Measurements from ENCODE around the gene ANKRD28. TPM values are rescaled to one million over a fixed set of nuclear protein-coding genes. Genes with fewer than 3 reads are reported as not detected.

The ANKRD28 gene
- total RNA-seq, 1 experiment from 2014 or later, result 53.0 TPM

GRCh38 chr3:15787941-15788340 is 9.8 kb downstream of the ANKRD28 start:
- Histone ChIP-seq H4K20me1 (ENCODE audit: low read length) (no peaks in the 10 kb centered on the region), H3K4me2 (ENCODE audit: low read length) (no peak overlapping the region), H3K9me2 (replicated peaks; ENCODE audit: low read length) (no peaks in the 10 kb centered on the region), H3K4me1 (ENCODE audit: insufficient read depth, low read length) (peaks cover 8% of the 10 kb centered on the region), H3K27ac (ENCODE audit: low read length) (no peak overlapping the region), H3F3A (ENCODE audit: low read length, unreplicated experiment) (no peaks in the 10 kb centered on the region), H3K9ac (ENCODE audit: low read length) (no peak overlapping the region), H3K4me3 (ENCODE audit: low read length) (no peak overlapping the region), H2AFZ (ENCODE audit: low read length) (no peak overlapping the region), H3K79me2 (ENCODE audit: low read length) (peaks cover 74% of the 10 kb centered on the region), H3K27me3 (ENCODE audit: low read length) (no peaks in the 10 kb centered on the region), H3K9me3 (ENCODE audit: low read length) (no peaks in the 10 kb centered on the region), H3K36me3 (ENCODE audit: low read depth, low read length) (peaks cover 20% of the 10 kb centered on the region)
- POLR2A ChIA-PET (ENCODE audit: unreplicated experiment), result no interaction called here
- CTCF ChIA-PET, result no interaction called here
- DNase-seq (no peak), ATAC-seq (no peak)
- no TSS peak for BruUV-seq (replicated peaks)
- TF ChIP-seq CTCF (conservative IDR thresholded peaks at IDR 0.05; ENCODE audit: low read depth, low read length) (no peak), EZH2phosphoT487 (IDR thresholded peaks at IDR 0.05; ENCODE audit: borderline replicate concordance, low read length) (no peak), EZH2 (IDR thresholded peaks at IDR 0.05; ENCODE audit: low read length, unreplicated experiment) (no peak)
- intact Hi-C loops (cut with micrococcal nuclease), result no loop called here

GRCh38 chr3:15787526-15787925 is 10.3 kb downstream of the ANKRD28 start:
- CTCF ChIA-PET, result no interaction called here

GRCh38 chr3:15783361-15783969 is 14.3 kb downstream of the ANKRD28 start:
- BruUV-seq (replicated peaks), result no TSS peak
- POLR2A ChIA-PET (ENCODE audit: unreplicated experiment), result no interaction called here
- H3K36me3 ChIP-seq (ENCODE audit: low read depth, low read length), result peaks cover 5% of the 10 kb centered on the region; the same call in 1 of the 2 replicates
- intact Hi-C loops (cut with micrococcal nuclease), result no loop called here
- peaks cover 8% of the 10 kb centered on the region for H3K4me1 ChIP-seq (ENCODE audit: insufficient read depth, low read length)
- H3K9me3 ChIP-seq (ENCODE audit: low read length), result no peaks in the 10 kb centered on the region
- DNase-seq, result peak; percentile 19
- H3K27ac ChIP-seq (ENCODE audit: low read length), result no peak overlapping the region
- peaks cover 77% of the 10 kb centered on the region for H3K79me2 ChIP-seq (ENCODE audit: low read length)
- H3K4me3 ChIP-seq (ENCODE audit: low read length), result no peak overlapping the region
- no peaks in the 10 kb centered on the region for H4K20me1 ChIP-seq (ENCODE audit: low read length)
- H3F3A ChIP-seq (ENCODE audit: low read length, unreplicated experiment), result no peaks in the 10 kb centered on the region
- H3K9ac ChIP-seq (ENCODE audit: low read length), result no peak overlapping the region
- H3K27me3 ChIP-seq (ENCODE audit: low read length), result no peaks in the 10 kb centered on the region
- H3K9me2 ChIP-seq (replicated peaks; ENCODE audit: low read length), result no peaks in the 10 kb centered on the region
- TF ChIP-seq EZH2 (IDR thresholded peaks at IDR 0.05; ENCODE audit: low read length, unreplicated experiment) (no peak), EZH2phosphoT487 (IDR thresholded peaks at IDR 0.05; ENCODE audit: borderline replicate concordance, low read length) (no peak), CTCF (conservative IDR thresholded peaks at IDR 0.05; ENCODE audit: low read depth, low read length) (no peak)
- no peak overlapping the region for H2AFZ ChIP-seq (ENCODE audit: low read length)
- ATAC-seq, result no peak
- CTCF ChIA-PET, result no interaction called here
- H3K4me2 ChIP-seq (ENCODE audit: low read length), result no peak overlapping the region

More at GRCh38 chr3:15787526-15787925, 10.3 kb downstream of the ANKRD28 start:
- Histone ChIP-seq H3K9me2 (replicated peaks; ENCODE audit: low read length) (no peaks in the 10 kb centered on the region), H3K4me1 (ENCODE audit: insufficient read depth, low read length) (peaks cover 8% of the 10 kb centered on the region), H3K9me3 (ENCODE audit: low read length) (no peaks in the 10 kb centered on the region), H3K4me2 (ENCODE audit: low read length) (no peak overlapping the region), H3K36me3 (ENCODE audit: low read depth, low read length) (peaks cover 20% of the 10 kb centered on the region), H3K27ac (ENCODE audit: low read length) (no peak overlapping the region), H3K79me2 (ENCODE audit: low read length) (peaks cover 74% of the 10 kb centered on the region), H4K20me1 (ENCODE audit: low read length) (no peaks in the 10 kb centered on the region), H3K27me3 (ENCODE audit: low read length) (no peaks in the 10 kb centered on the region), H3K9ac (ENCODE audit: low read length) (no peak overlapping the region), H2AFZ (ENCODE audit: low read length) (no peak overlapping the region), H3F3A (ENCODE audit: low read length, unreplicated experiment) (no peaks in the 10 kb centered on the region), H3K4me3 (ENCODE audit: low read length) (no peak overlapping the region)
- POLR2A ChIA-PET (ENCODE audit: unreplicated experiment), result no interaction called here
- TF ChIP-seq EZH2 (IDR thresholded peaks at IDR 0.05; ENCODE audit: low read length, unreplicated experiment) (no peak), EZH2phosphoT487 (IDR thresholded peaks at IDR 0.05; ENCODE audit: borderline replicate concordance, low read length) (no peak)
- intact Hi-C loops (cut with micrococcal nuclease), result no loop called here
- no TSS peak for BruUV-seq (replicated peaks)
- ATAC-seq (no peak), DNase-seq (no peak)

Data from PC-3 (cell line).